ENCODE measurements around the gene CHI3L1.

The CHI3L1 gene

DNA sequence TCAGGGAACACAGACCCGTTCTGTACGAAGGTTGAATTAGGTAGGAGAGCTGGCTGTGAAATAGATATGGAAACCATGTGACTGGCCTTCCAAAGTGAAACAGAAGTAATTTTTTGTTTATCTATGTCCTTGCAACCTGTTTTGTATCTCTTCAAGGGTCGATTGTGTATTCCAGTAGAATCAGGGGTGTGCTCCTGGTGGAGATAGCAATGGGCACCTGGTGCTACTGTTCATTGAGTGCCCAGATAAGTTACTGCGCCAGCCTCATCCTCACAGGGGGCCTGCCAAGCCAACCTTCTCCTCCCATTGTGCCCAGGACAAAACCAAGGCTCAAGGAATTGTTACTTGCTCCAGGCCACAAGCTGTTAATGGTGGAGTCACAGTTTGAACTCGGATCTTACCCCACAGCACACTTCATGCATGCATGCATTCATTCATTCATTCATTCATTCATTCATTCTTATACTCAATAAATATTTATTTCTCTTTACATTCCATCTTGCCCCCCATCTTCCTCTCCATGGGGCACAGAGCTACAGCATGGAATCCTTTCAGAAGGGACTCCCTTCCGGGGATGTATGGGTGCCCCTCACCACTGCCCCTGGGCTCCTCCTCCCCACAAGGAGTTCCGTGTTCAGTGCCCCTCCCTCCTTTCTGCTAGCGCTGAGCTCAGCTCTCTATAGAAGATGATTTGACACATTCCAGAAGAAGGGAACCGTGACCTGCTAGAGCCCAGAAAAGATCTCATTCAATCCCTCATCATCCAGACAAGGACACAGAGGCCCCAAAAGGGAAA lies 34.9 kb downstream of the CHI3L1 start:
- no peak for DNase-seq (ENCODE audit: low read depth)

DNA sequence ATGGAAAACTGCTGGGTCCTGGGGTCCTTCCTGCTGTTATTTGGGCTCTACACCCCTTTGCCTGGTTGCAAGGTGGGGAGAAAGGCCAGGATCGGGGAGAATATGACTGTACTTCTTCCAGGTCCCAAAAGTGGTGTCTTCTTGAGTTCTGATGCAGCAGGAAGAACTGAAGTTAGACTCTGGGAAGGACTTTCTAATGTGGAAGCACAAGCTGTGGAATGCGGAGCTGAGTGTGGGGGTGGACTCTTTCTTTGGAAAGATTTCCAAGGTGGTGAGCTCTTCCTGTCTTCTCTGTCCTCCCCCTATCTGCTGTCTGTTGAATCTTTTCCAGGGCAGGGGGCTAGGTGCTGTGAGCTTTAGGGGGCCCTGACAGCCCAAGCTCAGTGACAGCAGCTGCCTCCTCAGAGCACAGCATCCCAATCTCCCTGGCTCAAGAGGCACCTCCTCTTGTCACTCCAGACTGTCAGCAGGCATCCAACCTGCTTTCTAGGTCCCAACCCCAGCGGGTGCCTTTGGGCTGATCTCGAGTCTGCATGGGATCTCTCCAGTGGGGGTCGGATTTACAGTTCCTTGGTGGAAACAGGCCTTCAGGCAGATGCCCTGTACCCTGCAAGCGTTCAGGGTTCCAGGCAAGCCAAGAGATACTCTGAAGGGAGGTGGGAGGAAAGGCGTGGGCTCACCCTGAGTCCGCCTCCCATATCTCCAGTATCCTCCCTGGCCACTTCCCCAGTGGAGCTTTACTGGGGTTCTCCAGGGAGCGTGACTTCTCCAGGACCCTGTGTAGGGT lies 35.8 kb downstream of the CHI3L1 start:
- no peak for DNase-seq (ENCODE audit: low read depth)

DNA sequence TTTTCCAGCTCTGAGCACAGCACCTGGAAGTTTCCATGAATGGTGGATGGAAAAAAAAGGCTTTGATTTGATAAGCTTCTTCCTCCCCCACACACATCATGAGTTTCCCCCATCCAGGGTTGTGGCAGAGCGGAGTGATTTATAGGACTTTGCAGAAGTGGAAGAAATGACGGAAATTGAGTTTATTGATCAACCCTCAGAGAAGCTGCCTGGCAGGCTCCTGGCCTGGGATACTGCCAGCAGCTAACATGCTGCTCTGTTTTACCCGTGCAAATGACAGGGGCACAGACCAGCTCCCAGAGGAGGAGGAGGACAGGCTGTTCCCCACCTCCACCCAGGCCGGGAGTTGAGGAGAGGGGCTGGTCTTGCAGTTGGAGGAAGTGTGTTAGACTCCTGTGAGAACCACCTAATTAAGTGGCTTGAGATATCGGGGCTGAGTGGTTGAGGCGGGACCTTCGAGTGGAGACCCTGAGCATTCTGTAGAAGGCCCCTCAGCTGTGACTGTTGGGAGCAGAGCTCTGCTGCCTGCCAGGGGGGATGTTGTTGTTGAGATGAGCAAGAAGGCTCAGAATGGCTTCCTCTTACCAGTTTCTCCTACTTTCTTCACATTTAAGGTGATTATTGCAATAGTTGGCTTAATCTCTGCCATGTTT lies 37.2 kb downstream of the CHI3L1 start:
- no peak for DNase-seq (ENCODE audit: low read depth)

GRCh38 chr1:203148579-203148978 lies 37.9 kb downstream of the CHI3L1 start:
- no peak for DNase-seq (ENCODE audit: low read depth)

DNA sequence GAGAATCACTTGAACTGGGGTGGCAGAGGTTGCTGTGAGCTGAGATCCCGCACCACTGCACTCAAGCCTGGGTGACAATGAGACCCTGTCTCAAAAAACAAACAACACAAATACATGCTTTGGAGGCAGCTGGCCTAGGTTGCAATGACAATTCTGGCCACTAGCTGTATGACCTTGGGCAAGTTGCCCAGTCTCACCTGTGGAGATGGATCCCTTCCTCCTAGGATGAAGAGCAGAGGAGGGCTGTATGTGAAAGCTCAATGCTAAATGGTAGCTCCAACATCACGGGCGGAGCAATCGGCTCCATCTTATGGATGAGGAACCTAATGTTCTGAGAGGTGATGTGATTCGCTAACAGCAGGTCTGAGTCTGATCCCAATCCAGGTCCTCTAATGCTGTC lies 38.4 kb downstream of the CHI3L1 start:
- DNase-seq (ENCODE audit: low read depth): no peak

DNA sequence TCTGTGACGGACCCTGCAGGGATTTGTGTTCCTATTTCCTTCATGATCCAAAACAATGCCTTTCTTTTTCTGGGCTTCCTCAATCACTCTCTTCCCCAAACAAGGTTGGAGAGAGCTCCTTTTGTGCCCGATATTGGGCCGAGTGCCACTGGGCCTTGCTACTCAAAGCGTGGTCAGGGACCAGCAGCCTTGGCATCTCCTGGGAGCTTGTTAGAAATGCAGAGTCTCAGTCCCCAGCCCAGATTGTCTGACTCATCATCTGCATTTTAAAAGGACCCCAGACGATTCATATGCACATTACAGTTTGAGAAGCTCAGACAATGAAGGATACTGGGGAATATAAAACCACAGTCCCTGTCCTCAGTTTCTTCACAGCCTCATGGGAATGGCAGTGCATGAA lies 39.1 kb downstream of the CHI3L1 start:
- no peak for DNase-seq (ENCODE audit: low read depth)

- no peak for DNase-seq (ENCODE audit: low read depth)
Observed at GRCh38 chr1:203146537-203146936, 40.0 kb downstream of the CHI3L1 start.

GRCh38 chr1:203146042-203146369 lies 40.5 kb downstream of the CHI3L1 start:
- no peak for DNase-seq (ENCODE audit: low read depth)

GRCh38 chr1:203145321-203146041 lies 41.0 kb downstream of the CHI3L1 start:
- DNase-seq (ENCODE audit: low read depth): no peak

DNA sequence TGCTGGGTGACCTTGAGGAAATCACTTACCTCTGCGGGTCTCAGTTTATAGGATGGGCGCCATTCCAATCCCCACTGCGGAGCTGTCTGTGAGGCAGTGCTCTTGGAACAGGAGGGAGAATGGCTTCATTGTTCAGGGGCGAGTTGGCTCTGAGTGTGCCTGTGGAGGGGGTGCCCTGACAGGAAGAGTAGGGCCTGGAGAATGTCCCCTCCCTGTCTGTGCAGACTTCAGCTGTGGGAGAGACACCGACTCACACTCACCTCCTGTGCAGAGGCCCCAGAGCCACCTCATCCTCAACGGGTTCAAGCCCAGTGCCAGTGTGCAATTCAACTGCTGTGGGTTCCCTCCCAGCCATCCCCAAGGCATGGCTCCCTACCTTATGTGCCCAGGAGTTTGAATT lies 41.8 kb downstream of the CHI3L1 start:
- no peak for DNase-seq (ENCODE audit: low read depth)

- no peak for DNase-seq (ENCODE audit: low read depth)
Observed at GRCh38 chr1:203143641-203144040, 42.9 kb downstream of the CHI3L1 start.

GRCh38 chr1:203142684-203143408 lies 43.7 kb downstream of the CHI3L1 start:
- DNase-seq (ENCODE audit: low read depth): no peak

- no peak for DNase-seq (ENCODE audit: low read depth)
Observed at GRCh38 chr1:203142124-203142523, 44.4 kb downstream of the CHI3L1 start.

DNA sequence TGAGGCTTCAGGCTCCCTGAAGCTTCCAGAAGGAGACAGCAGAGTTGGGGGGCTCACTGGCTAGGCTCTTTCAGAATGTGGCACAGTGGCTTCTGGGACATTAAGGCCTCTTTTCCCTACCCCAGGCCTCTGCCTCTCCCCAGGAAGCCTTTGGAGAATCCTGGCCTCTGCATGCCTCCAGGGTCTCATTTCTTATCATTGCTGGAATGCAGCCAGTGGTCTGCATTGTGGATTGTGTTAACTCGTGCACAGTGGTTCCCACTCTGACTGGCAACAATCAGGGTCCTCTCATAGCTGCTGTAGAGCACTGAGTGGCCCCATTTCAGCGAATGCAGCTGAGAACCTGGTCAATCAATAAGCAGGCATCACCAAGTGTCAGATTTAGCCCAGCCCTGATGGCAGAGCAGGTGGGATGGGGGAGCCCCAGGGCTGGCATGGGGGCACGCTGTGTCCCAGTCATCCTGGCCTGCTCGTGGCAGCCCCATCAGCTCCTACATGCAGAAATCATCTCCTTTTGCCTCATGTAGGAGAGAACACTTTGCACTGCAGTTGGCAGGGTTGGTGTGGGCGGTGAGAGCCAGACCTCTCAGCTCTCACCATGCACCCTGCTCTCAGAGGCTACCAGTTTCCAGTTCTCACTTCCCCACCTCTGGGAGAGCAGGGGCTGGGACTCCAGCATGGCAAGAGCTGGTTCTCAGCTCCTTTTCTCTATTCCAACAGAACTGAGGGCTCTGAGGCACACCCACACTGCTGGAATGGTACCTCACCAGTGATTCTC lies 45.6 kb downstream of the CHI3L1 start:
- DNase-seq (ENCODE audit: low read depth): no peak

GRCh38 chr1:203139976-203140475 lies 46.5 kb downstream of the CHI3L1 start:
- no peak for DNase-seq (ENCODE audit: low read depth)

DNA sequence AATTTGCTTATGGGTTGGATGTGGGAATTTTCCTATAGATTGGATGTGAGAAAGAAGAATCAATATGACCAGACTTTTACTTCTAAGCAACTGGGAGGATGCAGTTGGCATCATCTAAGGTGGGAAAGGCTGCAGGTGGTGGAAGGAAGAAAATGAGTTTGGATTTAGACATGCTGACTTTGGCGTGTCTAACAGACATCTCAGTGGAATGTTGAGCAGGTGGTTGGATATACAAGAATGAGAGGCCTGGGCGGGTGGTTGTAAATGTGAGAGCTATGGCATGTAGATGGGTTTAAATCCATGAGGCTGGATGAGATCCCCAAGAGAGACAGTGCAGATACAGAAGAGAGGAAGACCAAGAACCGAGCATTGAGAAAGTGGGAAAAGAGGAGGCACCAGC lies 48.4 kb downstream of the CHI3L1 start:
- DNase-seq (ENCODE audit: low read depth): no peak

GRCh38 chr1:203137324-203137723 lies 49.2 kb downstream of the CHI3L1 start:
- DNase-seq (ENCODE audit: low read depth): no peak

GRCh38 chr1:203136409-203137042 lies 50.0 kb downstream of the CHI3L1 start:
- no peak for DNase-seq (ENCODE audit: low read depth)

- DNase-seq (ENCODE audit: low read depth): no peak
Observed at GRCh38 chr1:203135636-203136305, 50.7 kb downstream of the CHI3L1 start.
